ENCODE results near the gene MAGEB6. TPM values are rescaled to one million over a fixed set of nuclear protein-coding genes. Genes with fewer than 3 reads are reported as not detected.
A peak's percentile ranks its signal among the peaks of the same experiment; 100 is the strongest.
"Not testable (repeated sequence)": the region's sequence is repeated elsewhere in the genome, so short reads cannot be mapped to it uniquely, and the experiment has no call there.

MAGEB6 gene, protein sequence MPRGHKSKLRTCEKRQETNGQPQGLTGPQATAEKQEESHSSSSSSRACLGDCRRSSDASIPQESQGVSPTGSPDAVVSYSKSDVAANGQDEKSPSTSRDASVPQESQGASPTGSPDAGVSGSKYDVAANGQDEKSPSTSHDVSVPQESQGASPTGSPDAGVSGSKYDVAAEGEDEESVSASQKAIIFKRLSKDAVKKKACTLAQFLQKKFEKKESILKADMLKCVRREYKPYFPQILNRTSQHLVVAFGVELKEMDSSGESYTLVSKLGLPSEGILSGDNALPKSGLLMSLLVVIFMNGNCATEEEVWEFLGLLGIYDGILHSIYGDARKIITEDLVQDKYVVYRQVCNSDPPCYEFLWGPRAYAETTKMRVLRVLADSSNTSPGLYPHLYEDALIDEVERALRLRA
- not detected for total RNA-seq

GRCh38 chrX:26192204-26192603, at the start of gene MAGEB6:
Gene MAGEB6 (plus strand): TSS chrX:26192440. CDS start chrX:26193847, 1,407 bp downstream.
- no peak for ATAC-seq (ENCODE audit: low FRiP score in 2 of 2)
- H3K27me3 ChIP-seq, result no peaks in the 10 kb centered on the region
- WGBS, 2 donors, result 74% methylated on average over 3 to 17 of the region's 17 CpGs
- H3K36me3 ChIP-seq, result no peaks in the 10 kb centered on the region
- TF ChIP-seq EP300 (IDR thresholded peaks at IDR 0.05), result no peak
- no peak for TF ChIP-seq POLR2A (IDR thresholded peaks at IDR 0.05)
- no peak within 1 kb of the TSS for H3K27ac ChIP-seq
- no peaks in the 10 kb centered on the region for H3K9me3 ChIP-seq
- no peak within 1 kb of the TSS for H3K4me3 ChIP-seq
- no peak for DNase-seq
- H3K4me1 ChIP-seq, result no peaks in the 10 kb centered on the region

DNA sequence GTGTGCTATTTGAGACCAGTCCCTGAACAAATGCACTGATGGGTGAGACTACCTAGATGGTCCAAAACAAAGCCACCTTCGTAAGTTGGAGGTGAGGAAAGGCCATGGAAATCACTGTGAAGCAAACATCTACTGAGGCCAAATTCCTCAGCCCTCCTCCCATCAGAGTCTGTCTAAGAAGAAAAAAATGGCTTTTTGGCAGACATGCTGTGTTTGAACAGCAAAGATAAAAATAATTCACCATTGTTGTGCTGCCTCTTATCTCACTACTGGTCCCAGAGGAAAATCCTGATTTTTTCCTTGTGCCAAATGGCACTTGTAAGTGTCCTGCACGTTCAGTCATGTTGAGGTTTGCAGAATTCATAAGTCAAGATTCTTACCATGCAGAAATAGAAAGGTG, 46.2 kb upstream of the MAGEB6 start:
- Histone ChIP-seq H3K4me1 (no peaks in the 10 kb centered on the region), H3K4me3 (no peak overlapping the region), H3K27ac (no peak overlapping the region), H3K27me3 (no peaks in the 10 kb centered on the region), H3K36me3 (no peaks in the 10 kb centered on the region), H3K9me3 (no peaks in the 10 kb centered on the region)
- 21 to 32% methylated on average over 2 of the region's 2 CpGs for WGBS, 2 donors
- no peak for DNase-seq
- ATAC-seq (ENCODE audit: low FRiP score in 2 of 2), result no peak
- no peak for TF ChIP-seq EP300 (IDR thresholded peaks at IDR 0.05)

DNA sequence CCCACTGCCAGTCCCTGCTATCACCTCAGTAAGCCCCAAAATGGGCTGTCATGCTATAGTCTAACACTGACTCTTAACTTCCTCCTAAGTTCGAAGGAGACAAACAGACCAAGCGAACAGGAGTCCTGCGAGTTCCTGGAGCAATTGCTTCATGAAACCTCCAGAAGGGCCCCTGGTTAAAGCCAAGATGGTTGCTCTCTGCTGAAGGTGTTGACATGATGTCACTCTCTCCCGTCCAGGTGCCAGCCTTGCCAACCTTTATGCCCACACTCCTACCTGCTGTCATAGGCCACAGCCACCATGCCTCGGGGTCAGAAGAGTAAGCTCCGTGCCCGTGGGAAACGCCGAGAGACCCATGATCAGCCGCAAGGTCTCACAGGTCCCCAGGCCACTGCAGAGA, 31.9 kb upstream of the MAGEB6 start, which contains the start of gene MAGEB6B:
Gene MAGEB6B (plus strand): TSS at position 301 of the 400 bp plus-strand sequence. CDS start 0 bp downstream, at position 301.
- Histone ChIP-seq H3K27me3 (no peaks in the 10 kb centered on the region), H3K36me3 (no peaks in the 10 kb centered on the region), H3K4me3 (no peak within 1 kb of the TSS), H3K9me3 (no peaks in the 10 kb centered on the region), H3K4me1 (no peaks in the 10 kb centered on the region), H3K27ac (no peak within 1 kb of the TSS)
- no peak for ATAC-seq (ENCODE audit: low FRiP score in 2 of 2)
- no peak for TF ChIP-seq EP300 (IDR thresholded peaks at IDR 0.05)
- TF ChIP-seq POLR2AphosphoS5 (IDR thresholded peaks at IDR 0.05), result no peak
- no peak for TF ChIP-seq POLR2A (IDR thresholded peaks at IDR 0.05)
- TF ChIP-seq, protein P1, sequence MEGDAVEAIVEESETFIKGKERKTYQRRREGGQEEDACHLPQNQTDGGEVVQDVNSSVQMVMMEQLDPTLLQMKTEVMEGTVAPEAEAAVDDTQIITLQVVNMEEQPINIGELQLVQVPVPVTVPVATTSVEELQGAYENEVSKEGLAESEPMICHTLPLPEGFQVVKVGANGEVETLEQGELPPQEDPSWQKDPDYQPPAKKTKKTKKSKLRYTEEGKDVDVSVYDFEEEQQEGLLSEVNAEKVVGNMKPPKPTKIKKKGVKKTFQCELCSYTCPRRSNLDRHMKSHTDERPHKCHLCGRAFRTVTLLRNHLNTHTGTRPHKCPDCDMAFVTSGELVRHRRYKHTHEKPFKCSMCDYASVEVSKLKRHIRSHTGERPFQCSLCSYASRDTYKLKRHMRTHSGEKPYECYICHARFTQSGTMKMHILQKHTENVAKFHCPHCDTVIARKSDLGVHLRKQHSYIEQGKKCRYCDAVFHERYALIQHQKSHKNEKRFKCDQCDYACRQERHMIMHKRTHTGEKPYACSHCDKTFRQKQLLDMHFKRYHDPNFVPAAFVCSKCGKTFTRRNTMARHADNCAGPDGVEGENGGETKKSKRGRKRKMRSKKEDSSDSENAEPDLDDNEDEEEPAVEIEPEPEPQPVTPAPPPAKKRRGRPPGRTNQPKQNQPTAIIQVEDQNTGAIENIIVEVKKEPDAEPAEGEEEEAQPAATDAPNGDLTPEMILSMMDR (IDR thresholded peaks at IDR 0.05), result no peak
- no peak for DNase-seq
- 86 to 93% methylated on average over 3 to 10 of the region's 10 CpGs for WGBS, 2 donors

DNA sequence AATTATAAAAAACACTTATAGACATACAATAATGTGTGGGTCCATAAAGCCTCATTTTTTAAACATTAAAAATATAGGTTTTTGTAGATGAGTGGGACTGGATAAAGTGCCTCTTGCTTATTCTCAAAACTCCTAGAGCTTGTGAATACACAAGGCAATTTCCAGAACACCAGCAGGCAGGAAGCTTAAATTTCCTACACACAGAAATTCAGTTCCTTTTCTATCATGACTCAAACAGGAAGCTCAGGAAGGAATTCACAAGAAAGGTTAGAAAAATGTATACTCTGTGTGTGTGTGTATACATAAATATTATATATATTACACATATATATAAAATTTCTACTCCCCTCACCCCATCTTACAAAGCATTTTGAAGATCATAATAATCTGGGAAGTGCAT, 11.3 kb downstream of the MAGEB6 start:
- ATAC-seq (ENCODE audit: low FRiP score in 2 of 2), result no peak
- Histone ChIP-seq H3K27me3 (no peaks in the 10 kb centered on the region), H3K4me3 (no peak overlapping the region), H3K4me1 (no peaks in the 10 kb centered on the region), H3K27ac (no peak overlapping the region), H3K9me3 (no peaks in the 10 kb centered on the region), H3K36me3 (no peaks in the 10 kb centered on the region)
- no peak for TF ChIP-seq POLR2A (IDR thresholded peaks at IDR 0.05)
- no peak for TF ChIP-seq EP300 (IDR thresholded peaks at IDR 0.05)
- TF ChIP-seq, protein P1 (IDR thresholded peaks at IDR 0.05), result no peak
- TF ChIP-seq POLR2AphosphoS5 (IDR thresholded peaks at IDR 0.05), result no peak
- DNase-seq, result no peak

GRCh38 chrX:26204717-26205116, 12.5 kb downstream of the MAGEB6 start:
- H3K4me1 ChIP-seq; H3K9me3 ChIP-seq; ATAC-seq (ENCODE audit: low FRiP score in 2 of 2); H3K27me3 ChIP-seq; H3K36me3 ChIP-seq; H3K4me3 ChIP-seq; H3K27ac ChIP-seq: not testable (repeated sequence)
- WGBS, 2 donors, result 94% methylated on average over 27 of the region's 27 CpGs; no CpG with 5 or more reads in 1 of the 2 donors
- peak in 1 of 2 donors; percentile 40 for DNase-seq

GRCh38 chrX:26208012-26208411, 15.8 kb downstream of the MAGEB6 start:
- 39 to 58% methylated on average over 3 of the region's 3 CpGs for WGBS, 2 donors

More at GRCh38 chrX:26208012-26208411, 15.8 kb downstream of the MAGEB6 start:
- no peak overlapping the region for H3K27ac ChIP-seq
- no peaks in the 10 kb centered on the region for H3K27me3 ChIP-seq
- ATAC-seq (ENCODE audit: low FRiP score in 2 of 2), result no peak
- H3K4me1 ChIP-seq, result no peaks in the 10 kb centered on the region
- no peaks in the 10 kb centered on the region for H3K36me3 ChIP-seq
- H3K4me3 ChIP-seq, result no peak overlapping the region
- DNase-seq, result no peak
- no peaks in the 10 kb centered on the region for H3K9me3 ChIP-seq
- TF ChIP-seq POLR2A (IDR thresholded peaks at IDR 0.05), result no peak
- TF ChIP-seq EP300 (IDR thresholded peaks at IDR 0.05), result no peak
- no peak for TF ChIP-seq POLR2AphosphoS5 (IDR thresholded peaks at IDR 0.05)
- TF ChIP-seq, protein P1 (IDR thresholded peaks at IDR 0.05), result no peak
